HEK293 (cell line): Measurements from ENCODE around the gene MDM4.

Experiments used
- CTCF ChIA-PET: fragments of 350-600 bp; formaldehyde crosslinking; extraction: SDS; loops from one replicate; lab custom pipeline; 2021; ENCODE audit warnings: antibody characterized with exemption; lab: Yijun Ruan, JAX
- POLR2A ChIA-PET: fragments of 300-600 bp; formaldehyde crosslinking; extraction: SDS; loops from one replicate; lab custom pipeline; 2020; ENCODE audit warnings: antibody characterized with exemption, inconsistent platforms; lab: Yijun Ruan, JAX
- H3K27ac ChIP-seq: fragments of 200-500 bp; sonication (Bioruptor generic); 2 replicates; pipeline ENCODE4 v1.5.1; 2014; ENCODE audit warnings: low read depth, low read length, control low read depth, inconsistent platforms; ENCODE audit errors: extremely low read depth
- H3K36me3 ChIP-seq, 2 experiments: fragments of 200-500 bp in 1 of 2; sonication (Bioruptor generic) in 1 of 2; 1 replicate in 1 of 2; 2 replicates in 1 of 2; pipeline ENCODE4 v1.5.1; 2014 to 2017; ENCODE audit warnings: inconsistent platforms in 2 of 2, low read length in 2 of 2; ENCODE audit not compliant: control insufficient read depth in 2 of 2, insufficient read depth in 1 of 2
- H3K4me1 ChIP-seq: fragments of 200-500 bp; sonication (Bioruptor generic); 2 replicates; pipeline ENCODE4 v1.5.1; 2014; ENCODE audit warnings: mild to moderate bottlenecking, low read length, inconsistent platforms; ENCODE audit not compliant: control insufficient read depth, insufficient read depth
- H3K4me3 ChIP-seq: 2 replicates; pipeline ENCODE4 v1.5.1; 2011; ENCODE audit warnings: low read depth, mild to moderate bottlenecking, control low read depth, low read length, moderate library complexity
- H3K9me3 ChIP-seq: fragments of 200-500 bp; sonication (Bioruptor generic); 2 replicates; pipeline ENCODE4 v1.5.1; 2014; ENCODE audit warnings: low read depth, low read length, inconsistent platforms; ENCODE audit not compliant: control insufficient read depth, insufficient read depth
- BCL6B ChIP-seq: fragments of 450-650 bp; formaldehyde crosslinking; IDR thresholded peaks from 2 replicates; pipeline ENCODE4 v1.5.1; 2017; ENCODE audit warnings: missing biosample characterization, missing genetic modification characterization
- GFI1B ChIP-seq: fragments of 450-650 bp; formaldehyde crosslinking; IDR thresholded peaks from 2 replicates; pipeline ENCODE4 v1.5.1; 2016; ENCODE audit warnings: missing biosample characterization, missing genetic modification characterization
- MEIS1 ChIP-seq: sonication (generic); formaldehyde crosslinking; IDR thresholded peaks from 2 replicates; pipeline ENCODE4 v1.8.1; 2022; ENCODE audit warnings: missing genetic modification reagents, mild to moderate bottlenecking, borderline replicate concordance
- MYNN ChIP-seq: fragments of 450-650 bp; formaldehyde crosslinking; IDR thresholded peaks from 2 replicates; pipeline ENCODE4 v1.5.1; 2016; ENCODE audit warnings: missing biosample characterization, missing genetic modification characterization, borderline replicate concordance
- OSR2 ChIP-seq: fragments of 450-650 bp; formaldehyde crosslinking; IDR thresholded peaks from 2 replicates; pipeline ENCODE4 v1.5.1; 2016; ENCODE audit warnings: missing biosample characterization, missing genetic modification characterization
- OVOL3 ChIP-seq: fragments of 450-650 bp; formaldehyde crosslinking; IDR thresholded peaks from 2 replicates; pipeline ENCODE4 v1.5.1; 2016; ENCODE audit warnings: missing biosample characterization, missing genetic modification characterization
- REST ChIP-seq: fragments of 450-650 bp; formaldehyde crosslinking; IDR thresholded peaks from 2 replicates; pipeline ENCODE4 v1.5.1; 2016; ENCODE audit warnings: missing biosample characterization, missing genetic modification characterization
- SP7 ChIP-seq: fragments of 450-650 bp; formaldehyde crosslinking; IDR thresholded peaks from 2 replicates; pipeline ENCODE4 v1.5.1; 2016; ENCODE audit warnings: missing biosample characterization, missing genetic modification characterization
- WT1 ChIP-seq: fragments of 450-650 bp; formaldehyde crosslinking; IDR thresholded peaks from 2 replicates; pipeline ENCODE4 v1.5.1; 2016; ENCODE audit warnings: missing biosample characterization, missing genetic modification characterization
- ZBTB44 ChIP-seq: fragments of 450-650 bp; IDR thresholded peaks from 2 replicates; pipeline ENCODE4 v1.5.1; 2018; ENCODE audit warnings: missing biosample characterization, mild to moderate bottlenecking, missing genetic modification characterization
- ZNF16 ChIP-seq: fragments of 450-650 bp; formaldehyde crosslinking; IDR thresholded peaks from 2 replicates; pipeline ENCODE4 v1.5.1; 2016; ENCODE audit warnings: low read depth, missing biosample characterization, missing genetic modification characterization
- ZNF174 ChIP-seq: fragments of 450-650 bp; formaldehyde crosslinking; IDR thresholded peaks from 2 replicates; pipeline ENCODE4 v1.5.0; 2017; ENCODE audit warnings: missing biosample characterization, mild to moderate bottlenecking, missing genetic modification characterization
- ZNF23 ChIP-seq: fragments of 450-650 bp; formaldehyde crosslinking; IDR thresholded peaks from 2 replicates; pipeline ENCODE4 v1.5.1; 2016; ENCODE audit warnings: missing biosample characterization, missing genetic modification characterization, borderline replicate concordance
- ZNF26 ChIP-seq: fragments of 450-650 bp; formaldehyde crosslinking; IDR thresholded peaks from 2 replicates; pipeline ENCODE4 v1.5.1; 2016; ENCODE audit warnings: missing biosample characterization, missing genetic modification characterization
- ZNF341 ChIP-seq: fragments of 450-650 bp; formaldehyde crosslinking; IDR thresholded peaks from 2 replicates; pipeline ENCODE4; 2016; ENCODE audit warnings: low read depth, missing biosample characterization, missing genetic modification characterization
- ZNF48 ChIP-seq: fragments of 450-650 bp; formaldehyde crosslinking; IDR thresholded peaks from 2 replicates; pipeline ENCODE4 v1.5.1; 2016; ENCODE audit warnings: missing biosample characterization, missing genetic modification characterization
- ZNF610 ChIP-seq: fragments of 450-650 bp; formaldehyde crosslinking; IDR thresholded peaks from 2 replicates; pipeline ENCODE4 v1.5.1; 2016; ENCODE audit warnings: missing biosample characterization, missing genetic modification characterization, borderline replicate concordance
- ZNF645 ChIP-seq: fragments of 450-650 bp; formaldehyde crosslinking; IDR thresholded peaks from 2 replicates; pipeline ENCODE4; 2016; ENCODE audit warnings: missing biosample characterization, missing genetic modification characterization
- ZNF777 ChIP-seq: fragments of 450-650 bp; formaldehyde crosslinking; IDR thresholded peaks from 2 replicates; pipeline ENCODE4 v1.5.1; 2017; ENCODE audit warnings: missing biosample characterization, missing genetic modification characterization, borderline replicate concordance
- ZSCAN30 ChIP-seq: fragments of 450-650 bp; IDR thresholded peaks from 2 replicates; pipeline ENCODE4 v1.5.1; 2018; ENCODE audit warnings: missing biosample characterization, mild to moderate bottlenecking, missing genetic modification characterization, moderate library complexity

MDM4 gene

GRCh38 chr1:204589409-204590038, 73.3 kb downstream of the MDM4 start:
- H3K9me3 ChIP-seq, result no peaks in the 10 kb centered on the region
- POLR2A ChIA-PET, result no interaction called here
- H3K4me3 ChIP-seq, result no peak overlapping the region
- no peak overlapping the region for H3K27ac ChIP-seq
- H3K4me1 ChIP-seq, result no peaks in the 10 kb centered on the region
- TF ChIP-seq REST (tag by site-specific recombination) (no peak), GFI1B (tag by site-specific recombination) (no peak), OVOL3 (tag by site-specific recombination) (no peak), ZNF777 (tag by site-specific recombination) (no peak), ZSCAN30 (tag by site-specific recombination) (no peak), ZNF26 (tag by site-specific recombination) (no peak), ZNF23 (tag by site-specific recombination) (no peak)
- H3K36me3 ChIP-seq, result no peaks in the 10 kb centered on the region
- CTCF ChIA-PET, result interaction anchor here (1.2 to 2.2 kb wide), 2 partner anchors 203 to 218 kb away, joined by 4 to 7 read pairs; no protein-coding TSS in a partner anchor

- CTCF ChIA-PET, result interaction anchor here (0.6 to 1.3 kb wide), 6 partner anchors 13 to 398 kb away, joined by 3 to 8 read pairs (median 3); no protein-coding TSS in a partner anchor
- TF ChIP-seq ZNF48 (tag by site-specific recombination) (no peak), SP7 (tag by site-specific recombination) (no peak), ZNF16 (tag by site-specific recombination) (no peak), MEIS1 (no peak), BCL6B (tag by site-specific recombination) (no peak)
- H3K27ac ChIP-seq, result no peak overlapping the region
- no peaks in the 10 kb centered on the region for H3K9me3 ChIP-seq
- H3K36me3 ChIP-seq, result no peaks in the 10 kb centered on the region
- no peaks in the 10 kb centered on the region for H3K4me1 ChIP-seq
- POLR2A ChIA-PET, result no interaction called here
- H3K4me3 ChIP-seq, result no peak overlapping the region
Observed at GRCh38 chr1:204591473-204592090, 75.4 kb downstream of the MDM4 start.

GRCh38 chr1:204592246-204592948, 76.2 kb downstream of the MDM4 start:
- Histone ChIP-seq H3K4me1 (no peaks in the 10 kb centered on the region), H3K4me3 (no peak overlapping the region), H3K27ac (no peak overlapping the region), H3K36me3 (no peaks in the 10 kb centered on the region), H3K9me3 (no peaks in the 10 kb centered on the region)
- ChIA-PET CTCF (interaction anchor here (0.6 to 1.3 kb wide), 6 partner anchors 14 to 397 kb away, joined by 3 to 8 read pairs (median 3); no protein-coding TSS in a partner anchor), POLR2A (interaction anchor here (1.0 kb wide), 1 partner anchor 199 kb away, joined by 3 read pairs; no protein-coding TSS in a partner anchor)
- TF ChIP-seq OSR2, result no peak
- no peak for TF ChIP-seq ZBTB44 (tag by site-specific recombination)
- TF ChIP-seq SP7 (tag by site-specific recombination), result no peak
- TF ChIP-seq ZNF341 (tag by site-specific recombination), result no peak
- TF ChIP-seq ZNF610 (tag by site-specific recombination), result no peak
- TF ChIP-seq MYNN, result no peak
- TF ChIP-seq WT1, result no peak
- TF ChIP-seq ZNF174 (tag by site-specific recombination), result no peak
- no peak for TF ChIP-seq ZNF645
